IMR-90 (cell line): ENCODE results near the gene A4GALT. TPM values are rescaled to one million over a fixed set of nuclear protein-coding genes. Genes with fewer than 3 reads are reported as not detected.

Experiments used
- ATAC-seq: fragments of 200-7000 bp; cut with Tn5 transposase; 2 replicates; pipeline ENCODE4 v1.9.1; 2020; ENCODE audit warnings: low read depth, mild to moderate bottlenecking, moderate library complexity
- BruUV-seq: library from RNA; stranded (reverse); fragments of 400-500 nt; replicated peaks from 2 replicates; lab custom pipeline; 2021; lab: Mats Ljungman, UMichigan
- CTCF ChIA-PET: fragments of 300-600 bp; formaldehyde crosslinking; extraction: SDS; loops from one replicate; lab custom pipeline; 2021; ENCODE audit warnings: antibody characterized with exemption; lab: Yijun Ruan, JAX
- POLR2A ChIA-PET: fragments of 300-600 bp; sonication (Branson Sonifier 250); formaldehyde crosslinking; loops from one replicate; lab custom pipeline; 2022; ENCODE audit warnings: antibody characterized with exemption; ENCODE audit not compliant: unreplicated experiment; lab: Charles Lee
- DNase-seq: peaks from one replicate; pipeline ENCODE4 v3.0.0; 2013
- H2AFZ ChIP-seq: replicated peaks from 2 replicates; pipeline ENCODE3; 2013; ENCODE audit warnings: low read length, mild to moderate bottlenecking; ENCODE audit not compliant: poor library complexity
- H2AK5ac ChIP-seq: 2 replicates; pipeline ENCODE4 v1.6.1; 2013; ENCODE audit warnings: low read depth, low read length, inconsistent platforms
- H2AK9ac ChIP-seq: replicated peaks from 2 replicates; pipeline ENCODE3; 2013; ENCODE audit warnings: mild to moderate bottlenecking, low read depth, low read length, moderate library complexity; ENCODE audit not compliant: poor library complexity
- H2BK120ac ChIP-seq: 2 replicates; pipeline ENCODE4 v1.6.1; 2013; ENCODE audit warnings: low read depth, low read length, inconsistent platforms
- H2BK15ac ChIP-seq: 3 replicates; pipeline ENCODE4 v1.6.1; 2013; ENCODE audit warnings: low read depth, low read length, inconsistent platforms
- H2BK20ac ChIP-seq: 2 replicates; pipeline ENCODE4 v1.6.1; 2013; ENCODE audit warnings: low read depth, mild to moderate bottlenecking, inconsistent platforms, low read length, moderate library complexity
- H2BK5ac ChIP-seq: 2 replicates; pipeline ENCODE4 v1.6.1; 2013; ENCODE audit warnings: mild to moderate bottlenecking, low read depth, low read length, inconsistent platforms; ENCODE audit not compliant: poor library complexity, severe bottlenecking
- H3K14ac ChIP-seq: replicated peaks from 2 replicates; pipeline ENCODE4 v1.6.1; 2013; ENCODE audit warnings: low read depth, low read length, inconsistent platforms
- H3K18ac ChIP-seq: 2 replicates; pipeline ENCODE4 v1.6.1; 2013; ENCODE audit warnings: low read depth, low read length, control low read depth
- H3K23ac ChIP-seq: 2 replicates; pipeline ENCODE4 v1.6.1; 2013; ENCODE audit warnings: low read depth, low read length, inconsistent platforms
- H3K27ac ChIP-seq: 2 replicates; pipeline ENCODE4 v1.5.1; 2013; ENCODE audit warnings: mild to moderate bottlenecking, control low read depth, low read length; ENCODE audit not compliant: insufficient read depth
- H3K27me3 ChIP-seq: 2 replicates; pipeline ENCODE4 v1.6.1; 2013; ENCODE audit warnings: low read length; ENCODE audit not compliant: control insufficient read depth, insufficient read depth
- H3K36me3 ChIP-seq: 2 replicates; pipeline ENCODE4 v1.6.1; 2013; ENCODE audit warnings: low read length, mixed read lengths; ENCODE audit not compliant: control insufficient read depth, insufficient read depth
- H3K4ac ChIP-seq: 2 replicates; pipeline ENCODE4 v1.6.1; 2013; ENCODE audit warnings: low read depth, low read length, inconsistent platforms
- H3K4me1 ChIP-seq: 2 replicates; pipeline ENCODE4 v1.6.1; 2013; ENCODE audit warnings: low read length, mixed read lengths; ENCODE audit not compliant: control insufficient read depth, insufficient read depth
- H3K4me2 ChIP-seq: 2 replicates; pipeline ENCODE4 v1.6.1; 2013; ENCODE audit warnings: low read depth, mild to moderate bottlenecking, control low read depth, low read length, moderate library complexity
- H3K4me3 ChIP-seq: 2 replicates; pipeline ENCODE4 v1.5.1; 2013; ENCODE audit warnings: low read depth, mild to moderate bottlenecking, control low read depth, low read length, moderate library complexity; ENCODE audit not compliant: insufficient read depth
- H3K56ac ChIP-seq: 2 replicates; pipeline ENCODE4 v1.6.1; 2013; ENCODE audit warnings: low read length, inconsistent platforms; ENCODE audit not compliant: insufficient read depth; ENCODE audit errors: extremely low read depth
- H3K79me1 ChIP-seq, 2 experiments: 2 replicates each; pipeline ENCODE4 v1.6.1; 2013; ENCODE audit warnings: low read length in 2 of 2, inconsistent platforms in 1 of 2, low read depth in 1 of 2
- H3K9ac ChIP-seq: 2 replicates; pipeline ENCODE4 v1.6.1; 2013; ENCODE audit warnings: low read depth, low read length, control low read depth
- H3K9me1 ChIP-seq: 2 replicates; pipeline ENCODE4 v1.6.1; 2013; ENCODE audit warnings: low read length, inconsistent platforms; ENCODE audit not compliant: insufficient read depth
- H3K9me3 ChIP-seq: 2 replicates; pipeline ENCODE4 v1.6.1; 2013; ENCODE audit warnings: low read length; ENCODE audit not compliant: control insufficient read depth, insufficient read depth
- H4K20me1 ChIP-seq: 2 replicates; pipeline ENCODE4 v1.6.1; 2013; ENCODE audit warnings: low read length, inconsistent platforms; ENCODE audit not compliant: insufficient read depth
- H4K5ac ChIP-seq: 2 replicates; pipeline ENCODE4 v1.6.1; 2013; ENCODE audit warnings: mild to moderate bottlenecking, low read depth, low read length, control low read depth
- H4K8ac ChIP-seq, 2 experiments: 2 replicates each; pipeline ENCODE4 v1.6.1; 2013; ENCODE audit warnings: low read depth in 2 of 2, low read length in 2 of 2, control low read depth in 1 of 2, inconsistent platforms in 1 of 2
- H4K91ac ChIP-seq: 2 replicates; pipeline ENCODE4 v1.6.1; 2013; ENCODE audit warnings: low read depth, low read length, inconsistent platforms; ENCODE audit not compliant: insufficient read depth
- MXI1 ChIP-seq: IDR thresholded peaks from 2 replicates; pipeline ENCODE4 v1.6.1; 2012; ENCODE audit warnings: low read depth, mild to moderate bottlenecking, low read length, moderate library complexity, borderline replicate concordance
- RAD21 ChIP-seq: IDR thresholded peaks from 2 replicates; pipeline ENCODE4 v1.6.1; 2012; ENCODE audit warnings: low read length, improper control_type of control experiment
- WGBS, 2 experiments: methylation state at CpG; one replicate each; pipeline versions ENCODE4 v1.1.5 to v1.1.7; 2013; ENCODE audit warnings: missing lambda C conversion rate in 2 of 2; ENCODE audit not compliant: insufficient read length in 1 of 2; ENCODE audit errors: extremely low coverage in 2 of 2; 5-methylcytosine and 5-hydroxymethylcytosine counted together
- dilution Hi-C: fragments of 300-500 bp; cut with HindIII; formaldehyde crosslinking; loops from one replicate; pipeline ENCODE4 v1.14.3; 2018; ENCODE audit warnings: low sequenced_read_pairs; ENCODE audit not compliant: unreplicated experiment
- in situ Hi-C: fragments of 300-500 bp; cut with MboI; formaldehyde crosslinking; loops from 3 replicates; pipeline ENCODE4 v1.14.3; 2019; ENCODE audit warnings: low sequenced_read_pairs, inconsistent platforms, mixed read lengths
- intact Hi-C: fragments of 100-400 bp; cut with micrococcal nuclease; formaldehyde crosslinking; loops from 2 replicates; pipeline ENCODE4 v1.10.0; 2022
- polyA plus RNA-seq, 3 experiments: library from polyadenylated mRNA; depleted of rRNA; stranded (reverse); fragments of >200 nt; gene quantifications; 2 replicates each; pipeline ENCODE4 v1.2.3, GENCODE V29; 2012; ENCODE audit warnings: low replicate concordance in 1 of 3
- total RNA-seq: library from RNA; depleted of rRNA; stranded (reverse); fragments of >200 nt; gene quantifications from 2 replicates; pipeline ENCODE4 v1.2.3, GENCODE V29; 2012

The A4GALT gene
- total and polyA plus RNA-seq, 2 of the 4 experiments (the other 2 are of a cell fraction): 1.6 to 6.1 TPM

- dilution Hi-C loops (no loop called here), intact Hi-C loops (no loop called here), in situ Hi-C loops (no loop called here)
- Histone ChIP-seq H4K91ac (no peak overlapping the region), H3K9me1 (peaks cover 14% of the 10 kb centered on the region; the same call in 1 of the 2 replicates), H2BK15ac (no peak overlapping the region), H3K23ac (0 out of 2 replicates have a peak overlapping the region, but pooled peaks have one; percentile 23), H3K4me2 (peak overlapping the region; percentile 99), H3K56ac (no peak overlapping the region), H2BK20ac (no peak overlapping the region), H2AK9ac (peak overlapping the region; percentile 86), H3K18ac (no peak overlapping the region), H3K9me3 (no peaks in the 10 kb centered on the region), H3K27me3 (no peaks in the 10 kb centered on the region), H3K9ac (no peak overlapping the region; the same call in 1 of the 2 replicates), H2AFZ (no peak overlapping the region), H2BK5ac (no peak overlapping the region), H3K4me1 (peaks cover 13% of the 10 kb centered on the region), H2AK5ac (no peak overlapping the region), H3K4me3 (peak overlapping the region; percentile 98; the same call in 1 of the 2 replicates), H2BK120ac (no peak overlapping the region), H3K27ac (no peak overlapping the region), H4K5ac (no peak overlapping the region), H4K20me1 (peaks cover 44% of the 10 kb centered on the region), H3K14ac (no peak overlapping the region), H4K8ac (no peak overlapping the region), H3K79me1 (peaks cover 5 to 58% of the 10 kb centered on the region in 2 experiments; a peak in 3 of 4 replicates), H3K4ac (peak overlapping the region; percentile 7; the same call in 1 of the 2 replicates), H3K36me3 (no peaks in the 10 kb centered on the region)
- BruUV-seq: no TSS peak
- WGBS, 2 experiments: no CpG with 5 or more reads among the region's 2 CpGs
- TF ChIP-seq RAD21: 0 out of 2 replicates have a peak, but pooled peaks have one; percentile 14
- TF ChIP-seq MXI1: no peak
- DNase-seq (no peak), ATAC-seq (peak; percentile 27)
- ChIA-PET POLR2A (no interaction called here), CTCF (interaction anchor here (0.5 kb wide), 1 partner anchor 389 kb away, joined by 4 read pairs; no protein-coding TSS in a partner anchor)
Observed at GRCh38 chr22:42719133-42719532, 1.5 kb downstream of the A4GALT start.
